Measurements from ENCODE around the gene KANSL2. TPM values are rescaled to one million over a fixed set of nuclear protein-coding genes. Genes with fewer than 3 reads are reported as not detected.
A peak's percentile ranks its signal among the peaks of the same experiment; 100 is the strongest.
"Not testable (repeated sequence)": the region's sequence is repeated elsewhere in the genome, so short reads cannot be mapped to it uniquely, and the experiment has no call there.

The KANSL2 gene
- total and polyA plus RNA-seq, 2 of the 4 experiments (the other 2 are of a cell fraction): 25.2 to 47.5 TPM

DNA sequence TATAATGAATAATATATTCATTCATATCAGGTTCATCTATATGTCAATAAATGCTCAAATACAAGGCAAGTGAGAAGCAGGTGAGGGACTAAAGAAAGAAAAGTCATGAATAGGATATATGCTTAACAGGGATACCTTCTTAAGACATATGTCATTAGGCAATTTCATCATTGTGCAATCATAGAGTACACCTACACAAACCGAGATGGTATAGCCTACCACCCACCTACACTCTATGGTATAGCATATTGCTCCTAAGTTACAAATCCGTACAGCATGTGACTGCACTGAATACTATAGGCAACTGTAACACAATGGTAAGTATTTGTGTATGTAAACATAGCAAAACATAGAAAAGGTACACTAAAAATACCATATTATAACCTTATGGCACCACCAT lies 39.0 kb downstream of the KANSL2 start:
- H4K20me1 ChIP-seq (ENCODE audit: insufficient read depth, low read length): no peaks in the 10 kb centered on the region
- H3K79me1 ChIP-seq (ENCODE audit: low read depth in 1 of 2, low read length in 2 of 2): no peaks in the 10 kb centered on the region
- no peak overlapping the region for H3K18ac ChIP-seq (ENCODE audit: low read depth, low read length)
- in situ Hi-C loops (cut with MboI; ENCODE audit: low sequenced_read_pairs) (no loop called here), intact Hi-C loops (cut with micrococcal nuclease) (no loop called here), dilution Hi-C loops (cut with HindIII; ENCODE audit: low sequenced_read_pairs, unreplicated experiment) (no loop called here)
- no peak overlapping the region for H2BK5ac ChIP-seq (ENCODE audit: low read depth, low read length, poor library complexity, severe bottlenecking)
- H4K5ac ChIP-seq (ENCODE audit: low read depth, low read length): no peak overlapping the region
- H3K23ac ChIP-seq (ENCODE audit: low read depth, low read length): no peak overlapping the region
- no TSS peak for BruUV-seq (replicated peaks)
- H3K4me1 ChIP-seq (ENCODE audit: control insufficient read depth, insufficient read depth, low read length): no peaks in the 10 kb centered on the region
- no peak overlapping the region for H3K4me2 ChIP-seq (ENCODE audit: low read depth, low read length)
- no peaks in the 10 kb centered on the region for H3K9me1 ChIP-seq (ENCODE audit: insufficient read depth, low read length)
- no peak for ATAC-seq (ENCODE audit: low read depth)
- no peak overlapping the region for H3K27ac ChIP-seq (ENCODE audit: insufficient read depth, low read length)
- no peak for DNase-seq
- H3K4me3 ChIP-seq (ENCODE audit: insufficient read depth, low read depth, low read length): no peak overlapping the region
- TF ChIP-seq RCOR1 (IDR thresholded peaks at IDR 0.05; ENCODE audit: insufficient replicate concordance, low read length): no peak
- peak; percentile 79 for TF ChIP-seq CEBPB (IDR thresholded peaks at IDR 0.05; ENCODE audit: low read depth, low read length)
- TF ChIP-seq, protein P1, sequence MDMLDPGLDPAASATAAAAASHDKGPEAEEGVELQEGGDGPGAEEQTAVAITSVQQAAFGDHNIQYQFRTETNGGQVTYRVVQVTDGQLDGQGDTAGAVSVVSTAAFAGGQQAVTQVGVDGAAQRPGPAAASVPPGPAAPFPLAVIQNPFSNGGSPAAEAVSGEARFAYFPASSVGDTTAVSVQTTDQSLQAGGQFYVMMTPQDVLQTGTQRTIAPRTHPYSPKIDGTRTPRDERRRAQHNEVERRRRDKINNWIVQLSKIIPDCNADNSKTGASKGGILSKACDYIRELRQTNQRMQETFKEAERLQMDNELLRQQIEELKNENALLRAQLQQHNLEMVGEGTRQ (IDR thresholded peaks at IDR 0.05; ENCODE audit: low read depth, low read length): no peak
- TF ChIP-seq MAFK (IDR thresholded peaks at IDR 0.05; ENCODE audit: low read depth, low read length): no peak
- no peak overlapping the region for H4K91ac ChIP-seq (ENCODE audit: insufficient read depth, low read depth, low read length)
- no peak overlapping the region for H4K8ac ChIP-seq (ENCODE audit: low read depth in 2 of 2, low read length in 2 of 2)
- H2BK120ac ChIP-seq (ENCODE audit: low read depth, low read length): no peak overlapping the region
- WGBS, 2 experiments (ENCODE audit: extremely low coverage in 2 of 2, insufficient read length in 1 of 2): no CpG with 5 or more reads among the region's 2 CpGs
- no peak overlapping the region for H3K56ac ChIP-seq (ENCODE audit: extremely low read depth, insufficient read depth, low read length)
- H2AFZ ChIP-seq (replicated peaks; ENCODE audit: low read length, poor library complexity): no peak overlapping the region
- H2AK5ac ChIP-seq (ENCODE audit: low read depth, low read length): no peak overlapping the region
- no peak overlapping the region for H3K4ac ChIP-seq (ENCODE audit: low read depth, low read length)
- no peaks in the 10 kb centered on the region for H3K9me3 ChIP-seq (ENCODE audit: control insufficient read depth, insufficient read depth, low read length)
- no peak overlapping the region for H2BK20ac ChIP-seq (ENCODE audit: low read depth, low read length)
- H2AK9ac ChIP-seq (replicated peaks; ENCODE audit: low read depth, low read length, poor library complexity): no peak overlapping the region
- no peak overlapping the region for H3K9ac ChIP-seq (ENCODE audit: low read depth, low read length)
- H3K27me3 ChIP-seq (ENCODE audit: control insufficient read depth, insufficient read depth, low read length): no peaks in the 10 kb centered on the region
- H3K36me3 ChIP-seq (ENCODE audit: control insufficient read depth, insufficient read depth, low read length): peaks cover 3% of the 10 kb centered on the region; the same call in 1 of the 2 replicates
- ChIA-PET POLR2A (ENCODE audit: unreplicated experiment) (no interaction called here), CTCF (no interaction called here)
- no peak overlapping the region for H3K14ac ChIP-seq (replicated peaks; ENCODE audit: low read depth, low read length)
- H2BK15ac ChIP-seq (ENCODE audit: low read depth, low read length): no peak overlapping the region

DNA sequence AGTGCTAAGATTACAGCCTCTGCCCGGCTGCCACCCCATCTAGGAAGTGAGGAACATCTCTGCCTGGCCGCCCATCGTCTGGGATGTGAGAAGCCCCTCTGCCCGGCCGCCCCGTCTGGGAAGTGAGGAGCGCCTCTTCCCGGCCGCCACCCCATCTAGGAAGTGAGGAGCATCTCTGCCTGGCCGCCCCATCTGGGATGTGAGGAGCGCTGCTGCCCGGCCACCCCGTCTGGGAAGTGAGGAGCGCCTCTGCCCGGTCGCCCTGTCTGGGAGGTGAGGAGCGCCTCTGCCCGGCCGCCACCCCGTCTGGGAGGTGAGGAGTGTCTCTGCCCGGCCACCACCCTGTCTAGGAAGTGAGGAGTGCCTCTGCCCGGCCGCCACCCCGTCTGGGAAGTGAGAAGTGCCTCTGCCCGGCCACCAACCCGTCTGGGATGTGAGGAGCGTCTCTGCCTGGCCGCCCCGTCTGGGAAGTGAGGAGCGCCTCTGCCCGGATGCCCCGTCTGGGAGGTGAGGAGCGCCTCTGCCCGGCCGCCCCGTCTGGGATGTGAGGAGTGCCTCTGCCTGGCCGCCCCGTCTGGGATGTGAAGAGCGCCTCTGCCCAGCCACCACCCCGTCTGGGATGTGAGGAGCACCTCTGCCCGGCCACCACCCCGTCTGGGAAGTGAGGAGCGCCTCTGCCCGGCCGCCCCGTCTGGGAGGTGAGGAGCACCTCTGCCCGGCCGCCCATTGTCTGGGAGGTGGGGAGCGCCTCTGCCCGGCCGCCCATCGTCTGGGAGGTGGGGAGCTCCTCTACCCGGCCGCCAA lies 40.1 kb downstream of the KANSL2 start:
- H3K27me3 ChIP-seq (ENCODE audit: control insufficient read depth, insufficient read depth, low read length); H4K8ac ChIP-seq (ENCODE audit: low read depth in 2 of 2, low read length in 2 of 2); CTCF ChIA-PET; H3K4me2 ChIP-seq (ENCODE audit: low read depth, low read length); H3K36me3 ChIP-seq (ENCODE audit: control insufficient read depth, insufficient read depth, low read length); H2AK9ac ChIP-seq (replicated peaks; ENCODE audit: low read depth, low read length, poor library complexity); H4K91ac ChIP-seq (ENCODE audit: insufficient read depth, low read depth, low read length); intact Hi-C loops (cut with micrococcal nuclease); H2BK120ac ChIP-seq (ENCODE audit: low read depth, low read length); H2BK20ac ChIP-seq (ENCODE audit: low read depth, low read length); H3K23ac ChIP-seq (ENCODE audit: low read depth, low read length); H3K4me3 ChIP-seq (ENCODE audit: insufficient read depth, low read depth, low read length); H3K14ac ChIP-seq (replicated peaks; ENCODE audit: low read depth, low read length); BruUV-seq (replicated peaks); POLR2A ChIA-PET (ENCODE audit: unreplicated experiment); H4K20me1 ChIP-seq (ENCODE audit: insufficient read depth, low read length); H2AK5ac ChIP-seq (ENCODE audit: low read depth, low read length); H2BK5ac ChIP-seq (ENCODE audit: low read depth, low read length, poor library complexity, severe bottlenecking); dilution Hi-C loops (cut with HindIII; ENCODE audit: low sequenced_read_pairs, unreplicated experiment); H3K18ac ChIP-seq (ENCODE audit: low read depth, low read length); H3K9me3 ChIP-seq (ENCODE audit: control insufficient read depth, insufficient read depth, low read length); H3K79me1 ChIP-seq (ENCODE audit: low read depth in 1 of 2, low read length in 2 of 2); H2AFZ ChIP-seq (replicated peaks; ENCODE audit: low read length, poor library complexity); H3K56ac ChIP-seq (ENCODE audit: extremely low read depth, insufficient read depth, low read length); H3K9ac ChIP-seq (ENCODE audit: low read depth, low read length); H4K5ac ChIP-seq (ENCODE audit: low read depth, low read length); DNase-seq; H3K27ac ChIP-seq (ENCODE audit: insufficient read depth, low read length); ATAC-seq (ENCODE audit: low read depth); H2BK15ac ChIP-seq (ENCODE audit: low read depth, low read length); H3K4me1 ChIP-seq (ENCODE audit: control insufficient read depth, insufficient read depth, low read length); H3K9me1 ChIP-seq (ENCODE audit: insufficient read depth, low read length); in situ Hi-C loops (cut with MboI; ENCODE audit: low sequenced_read_pairs); H3K4ac ChIP-seq (ENCODE audit: low read depth, low read length): not testable (repeated sequence)
- WGBS, 2 experiments (ENCODE audit: extremely low coverage in 2 of 2, insufficient read length in 1 of 2): 100% methylated on average over 16 of the region's 54 CpGs; no CpG with 5 or more reads in 1 of the 2 experiments

Data from IMR-90 (cell line).